ENCODE data around the gene LRRC7. TPM values are rescaled to one million over a fixed set of nuclear protein-coding genes. Genes with fewer than 3 reads are reported as not detected.
"Not testable (repeated sequence)": the region's sequence is repeated elsewhere in the genome, so short reads cannot be mapped to it uniquely, and the experiment has no call there.

Gene LRRC7
- total RNA-seq, 4 donors from 2014 or later: 0.07 to 1.9 (median 0.62) TPM

- Histone ChIP-seq H3K36me3 (no peaks in the 10 kb centered on the region), H3K27me3 (no peaks in the 10 kb centered on the region), H3K9me3 (peaks cover 0 to 8% (median 0%) of the 10 kb centered on the region in 3 donors), H3K27ac (no peak overlapping the region), H3K4me3 (no peak overlapping the region), H3K4me1 (peaks cover 0 to 3% (median 0%) of the 10 kb centered on the region in 3 donors)
- TF ChIP-seq POLR2A (IDR thresholded peaks at IDR 0.05) (no peak), CTCF (IDR thresholded peaks at IDR 0.05) (no peak), POLR2AphosphoS5 (IDR thresholded peaks at IDR 0.05) (no peak), EP300 (IDR thresholded peaks at IDR 0.05) (no peak)
- WGBS, 2 donors (ENCODE audit: low coverage in 1 of 2): 75 to 86% methylated on average over 1 of the region's 1 CpG
- ATAC-seq: no peak
Measured at GRCh38 chr1:69920426-69920825, 352.7 kb downstream of the LRRC7 start.

- H3K4me3 ChIP-seq: no peak overlapping the region
- H3K36me3 ChIP-seq: no peaks in the 10 kb centered on the region
- TF ChIP-seq CTCF (IDR thresholded peaks at IDR 0.05): no peak
- TF ChIP-seq POLR2AphosphoS5 (IDR thresholded peaks at IDR 0.05): no peak
- TF ChIP-seq POLR2A (IDR thresholded peaks at IDR 0.05): no peak
- no peak for TF ChIP-seq EP300 (IDR thresholded peaks at IDR 0.05)
- H3K27me3 ChIP-seq: no peaks in the 10 kb centered on the region
- H3K9me3 ChIP-seq: peaks cover 0 to 8% (median 0%) of the 10 kb centered on the region in 3 donors
- H3K4me1 ChIP-seq: no peaks in the 10 kb centered on the region
- ATAC-seq: no peak
- no peak overlapping the region for H3K27ac ChIP-seq
Measured at GRCh38 chr1:69921486-69921885, 353.8 kb downstream of the LRRC7 start.

GRCh38 chr1:69928234-69928633 lies 360.5 kb downstream of the LRRC7 start:
- H3K9me3 ChIP-seq, H3K27ac ChIP-seq, ATAC-seq, H3K4me1 ChIP-seq, H3K36me3 ChIP-seq, H3K4me3 ChIP-seq, H3K27me3 ChIP-seq: not testable (repeated sequence)
- WGBS, 2 donors (ENCODE audit: low coverage in 1 of 2): no CpG with 5 or more reads among the region's 14 CpGs

- H3K4me1 ChIP-seq: no peaks in the 10 kb centered on the region
- no peak overlapping the region for H3K4me3 ChIP-seq
- no peak for ATAC-seq
- H3K27ac ChIP-seq: no peak overlapping the region
- no peaks in the 10 kb centered on the region for H3K27me3 ChIP-seq
- WGBS, 2 donors (ENCODE audit: low coverage in 1 of 2): 86 to 87% methylated on average over 2 of the region's 2 CpGs
- TF ChIP-seq CTCF (IDR thresholded peaks at IDR 0.05) (no peak), EP300 (IDR thresholded peaks at IDR 0.05) (no peak), POLR2A (IDR thresholded peaks at IDR 0.05) (no peak)
- no peaks in the 10 kb centered on the region for H3K9me3 ChIP-seq
- no peaks in the 10 kb centered on the region for H3K36me3 ChIP-seq
Measured at GRCh38 chr1:69929308-69930057, 361.8 kb downstream of the LRRC7 start.

GRCh38 chr1:69930396-69930795 lies 362.7 kb downstream of the LRRC7 start:
- Histone ChIP-seq H3K4me3 (no peak overlapping the region), H3K27ac (no peak overlapping the region), H3K27me3 (no peaks in the 10 kb centered on the region), H3K4me1 (no peaks in the 10 kb centered on the region), H3K9me3 (no peaks in the 10 kb centered on the region), H3K36me3 (no peaks in the 10 kb centered on the region)
- no peak for ATAC-seq
- TF ChIP-seq POLR2AphosphoS5 (IDR thresholded peaks at IDR 0.05) (no peak), EP300 (IDR thresholded peaks at IDR 0.05) (no peak), CTCF (IDR thresholded peaks at IDR 0.05) (no peak), POLR2A (IDR thresholded peaks at IDR 0.05) (no peak)
- 94% methylated on average over 2 of the region's 2 CpGs; no CpG with 5 or more reads in 1 of the 2 donors for WGBS, 2 donors (ENCODE audit: low coverage in 1 of 2)

All from gastroesophageal sphincter (tissue), 4 donors.